ENCODE measurements around the gene CD8A. TPM values are rescaled to one million over a fixed set of nuclear protein-coding genes. Genes with fewer than 3 reads are reported as not detected.

The CD8A gene
- total and polyA plus RNA-seq, 2 of the 8 experiments (the other 6 are each of a cell fraction or from before 2014, with no cell fraction given): 0.14 to 0.39 TPM

DNA sequence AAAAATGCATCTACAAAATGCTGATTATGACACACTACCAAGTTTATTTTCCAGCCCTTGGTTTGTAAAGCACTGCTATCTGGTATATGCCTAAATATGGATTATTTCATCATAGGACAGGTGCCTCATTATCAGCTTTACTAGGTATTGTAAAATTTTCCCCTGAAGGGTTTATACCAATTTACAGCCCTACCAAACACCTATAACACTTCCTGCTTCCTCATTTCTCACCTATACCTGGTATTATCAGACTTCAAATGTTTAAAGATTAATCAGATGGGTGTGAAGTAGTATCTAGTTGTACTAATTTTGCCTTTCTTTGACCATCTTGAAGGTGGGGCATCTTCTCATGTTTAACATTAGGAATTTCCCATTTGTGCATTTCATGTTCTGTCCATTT lies 43.8 kb downstream of the CD8A start:
- peaks cover 0 to 5% of the 10 kb centered on the region in 2 experiments for H4K20me1 ChIP-seq (replicated peaks in 1 of 2; ENCODE audit: control insufficient read depth in 1 of 2, insufficient read depth in 2 of 2, low read length in 2 of 2)
- no peak overlapping the region for H2AFZ ChIP-seq (ENCODE audit: low read length)
- no peak overlapping the region for H3K9ac ChIP-seq (replicated peaks in 1 of 4; ENCODE audit: extremely low read depth in 1 of 4, low read depth in 3 of 4, low read length in 3 of 4)
- ChIA-PET POLR2A (ENCODE audit: partially characterized antibody) (no interaction called here), CTCF (ENCODE audit: partially characterized antibody) (interaction anchor here (0.6 to 1.1 kb wide), 2 partner anchors 18 to 382 kb away, joined by 3 read pairs; no protein-coding TSS in a partner anchor)
- DNase-seq (ENCODE audit: low read depth in 1 of 2, low spot score in 2 of 2) (no peak), FAIRE-seq (no peak)
- no peak overlapping the region for H4K5ac ChIP-seq (ENCODE audit: insufficient read length, low read depth, low read length)
- peaks cover 0 to 2% (median 0%) of the 10 kb centered on the region in 4 experiments; a peak in 1 of 7 replicates for H3K4me1 ChIP-seq (replicated peaks in 1 of 4; ENCODE audit: control insufficient read depth in 3 of 4, insufficient read depth in 4 of 4, low read length in 3 of 4)
- H2BK5ac ChIP-seq (ENCODE audit: low read depth, low read length): no peak overlapping the region
- H3K4ac ChIP-seq (replicated peaks; ENCODE audit: insufficient read length, low read depth, low read length): no peak overlapping the region
- H3K23ac ChIP-seq (ENCODE audit: insufficient read length): no peak overlapping the region
- H3K4me3 ChIP-seq (ENCODE audit: extremely low read depth in 1 of 4, insufficient read depth in 2 of 4, low read depth in 3 of 4, low read length in 4 of 4): no peak overlapping the region
- H3K79me2 ChIP-seq (ENCODE audit: control insufficient read depth in 1 of 2, insufficient read depth in 2 of 2, low read length in 2 of 2): peaks cover 2 to 79% of the 10 kb centered on the region in 2 experiments; a peak in 3 of 4 replicates
- no peak overlapping the region for H3K14ac ChIP-seq (ENCODE audit: insufficient read length)
- H4K91ac ChIP-seq (replicated peaks; ENCODE audit: insufficient read length, low read length): no peak overlapping the region
- no peak overlapping the region for H2BK20ac ChIP-seq (ENCODE audit: low read length)
- no peak overlapping the region for H2BK120ac ChIP-seq (replicated peaks; ENCODE audit: low read depth, low read length)
- H3K79me1 ChIP-seq (ENCODE audit: low read depth, low read length): no peaks in the 10 kb centered on the region; the same call in 1 of the 2 replicates
- H3K23me2 ChIP-seq (ENCODE audit: low read depth, low read length): no peaks in the 10 kb centered on the region
- no peaks in the 10 kb centered on the region for H3K27me3 ChIP-seq (replicated peaks in 1 of 4; ENCODE audit: control insufficient read depth in 3 of 4, extremely low read depth in 1 of 4, insufficient read depth in 3 of 4, low read length in 3 of 4)
- no peak overlapping the region for H2BK15ac ChIP-seq (ENCODE audit: low read length)
- H2BK12ac ChIP-seq (ENCODE audit: low read depth, low read length): no peak overlapping the region; the same call in 1 of the 2 replicates
- H3K18ac ChIP-seq (ENCODE audit: extremely low read depth, low read length): no peak overlapping the region
- H4K8ac ChIP-seq (ENCODE audit: extremely low read depth, insufficient read depth, low read length): no peak overlapping the region
- H3K27ac ChIP-seq (ENCODE audit: low read depth, low read length): no peak overlapping the region
- no peak overlapping the region for H3K4me2 ChIP-seq (ENCODE audit: insufficient read depth in 1 of 2, low read depth in 2 of 2, low read length in 2 of 2)
- H3K56ac ChIP-seq (replicated peaks; ENCODE audit: insufficient read length, low read depth, low read length): no peak overlapping the region
- TF ChIP-seq CHD2 (IDR thresholded peaks at IDR 0.05; ENCODE audit: low read length) (no peak), RXRA (IDR thresholded peaks at IDR 0.05; ENCODE audit: insufficient read depth, low read depth, low read length) (no peak), SIN3A (conservative IDR thresholded peaks at IDR 0.05 in 1 of 2, IDR thresholded peaks at IDR 0.05 in 1 of 2; ENCODE audit: low read depth in 1 of 2, low read length in 2 of 2) (no peak), KDM1A (IDR thresholded peaks at IDR 0.05; ENCODE audit: borderline replicate concordance, low read length) (no peak), TBP (IDR thresholded peaks at IDR 0.05; ENCODE audit: low read depth, low read length) (no peak), POLR2A (IDR thresholded peaks at IDR 0.05; ENCODE audit: control extremely low read depth in 1 of 2, low read depth in 2 of 2, low read length in 2 of 2) (no peak), TAF1 (IDR thresholded peaks at IDR 0.05; ENCODE audit: low read depth, low read length) (no peak), EZH2 (IDR thresholded peaks at IDR 0.05; ENCODE audit: low read depth, low read length, severe bottlenecking) (no peak), BCL11A (IDR thresholded peaks at IDR 0.05; ENCODE audit: low read depth in 2 of 2, low read length in 2 of 2) (no peak), CHD1 (IDR thresholded peaks at IDR 0.05; ENCODE audit: low read depth, low read length) (no peak), CBX8 (IDR thresholded peaks at IDR 0.05; ENCODE audit: borderline replicate concordance, low read depth, low read length) (no peak), SP2 (IDR thresholded peaks at IDR 0.05; ENCODE audit: low read length) (no peak)
- TF ChIP-seq, protein P1, sequence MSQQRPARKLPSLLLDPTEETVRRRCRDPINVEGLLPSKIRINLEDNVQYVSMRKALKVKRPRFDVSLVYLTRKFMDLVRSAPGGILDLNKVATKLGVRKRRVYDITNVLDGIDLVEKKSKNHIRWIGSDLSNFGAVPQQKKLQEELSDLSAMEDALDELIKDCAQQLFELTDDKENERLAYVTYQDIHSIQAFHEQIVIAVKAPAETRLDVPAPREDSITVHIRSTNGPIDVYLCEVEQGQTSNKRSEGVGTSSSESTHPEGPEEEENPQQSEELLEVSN (IDR thresholded peaks at IDR 0.05): no peak
- H2AK5ac ChIP-seq (ENCODE audit: low read depth, low read length): no peak overlapping the region
- peaks cover 0 to 9% of the 10 kb centered on the region in 2 experiments; a peak in 3 of 4 replicates for H3K9me3 ChIP-seq (ENCODE audit: insufficient read depth in 2 of 2, low read depth in 1 of 2, low read length in 1 of 2)
- peaks cover 0 to 22% (median 10%) of the 10 kb centered on the region in 4 experiments; a peak in 5 of 8 replicates for H3K36me3 ChIP-seq (ENCODE audit: control insufficient read depth in 2 of 4, insufficient read depth in 4 of 4, low read length in 3 of 4)
